ENCODE data around the gene CASQ2.

CASQ2 gene

DNA sequence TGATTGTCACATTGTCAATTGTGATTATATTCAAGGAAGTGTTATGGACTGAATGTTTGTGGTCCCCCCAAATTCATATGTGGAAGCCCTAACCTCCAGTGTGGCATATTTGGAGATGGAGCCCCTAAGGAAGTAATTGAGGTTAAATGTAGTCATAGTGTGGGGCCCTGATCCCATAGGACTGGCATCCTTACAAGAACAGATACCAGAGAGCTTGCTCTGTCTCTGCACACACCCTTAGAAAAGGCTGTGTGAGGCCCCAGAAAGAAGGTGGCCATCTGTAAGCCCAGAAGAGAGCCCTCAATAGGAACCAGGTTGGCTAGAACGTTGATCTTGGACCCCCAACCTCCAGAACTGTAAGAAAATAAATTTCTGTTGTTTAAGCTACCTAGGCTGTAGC is 98.6 kb downstream of the CASQ2 start:
- H3K79me2 ChIP-seq (ENCODE audit: control insufficient read depth, low read length): no peaks in the 10 kb centered on the region
- no peaks in the 10 kb centered on the region for H3K9me3 ChIP-seq (ENCODE audit: control insufficient read depth, insufficient read depth, low read length)
- no peak overlapping the region for H3K27ac ChIP-seq (ENCODE audit: low read depth, low read length)

DNA sequence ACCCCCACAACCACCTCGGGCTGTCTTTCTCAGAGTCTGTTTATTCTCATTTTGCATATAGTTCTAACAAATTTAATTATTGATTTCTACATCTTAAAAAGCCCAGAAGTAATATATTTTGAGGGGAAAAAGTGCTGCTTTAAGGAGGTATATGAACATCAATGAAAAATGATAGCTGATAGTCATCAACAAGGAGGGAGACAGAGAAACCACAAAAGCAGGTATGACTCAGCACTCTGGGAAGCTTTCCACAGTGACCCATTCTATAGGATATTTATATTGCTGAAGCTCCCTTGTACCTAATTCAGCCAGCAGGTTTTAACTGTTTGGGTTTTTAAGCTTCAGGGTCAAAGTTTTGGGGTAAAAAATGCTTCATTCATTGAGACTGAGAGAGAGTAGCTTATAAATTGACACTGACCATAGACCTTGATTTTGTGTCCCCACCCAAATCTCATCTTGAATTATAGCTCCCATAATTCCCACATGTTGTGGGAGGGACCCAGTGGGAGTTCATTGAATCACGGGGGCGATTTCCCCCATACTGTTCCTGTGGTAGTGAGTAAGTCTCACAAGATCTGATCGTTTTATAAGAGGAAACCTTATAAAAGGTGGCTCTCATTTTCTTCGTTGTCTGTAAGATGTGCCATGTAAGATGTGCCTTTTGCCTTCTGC is 99.4 kb downstream of the CASQ2 start:
- H3F3A ChIP-seq (ENCODE audit: control insufficient read depth, insufficient read depth): no peaks in the 10 kb centered on the region
- no peaks in the 10 kb centered on the region for H3K27me3 ChIP-seq (ENCODE audit: control insufficient read depth, low read length)
- H4K20me1 ChIP-seq (ENCODE audit: control insufficient read depth, insufficient read depth, low read depth, low read length): no peaks in the 10 kb centered on the region
- no peaks in the 10 kb centered on the region for H3K36me3 ChIP-seq (ENCODE audit: control insufficient read depth, low read length)
- no peaks in the 10 kb centered on the region for H3K9me2 ChIP-seq (replicated peaks; ENCODE audit: control insufficient read depth, low read length)
- TF ChIP-seq, protein P1, sequence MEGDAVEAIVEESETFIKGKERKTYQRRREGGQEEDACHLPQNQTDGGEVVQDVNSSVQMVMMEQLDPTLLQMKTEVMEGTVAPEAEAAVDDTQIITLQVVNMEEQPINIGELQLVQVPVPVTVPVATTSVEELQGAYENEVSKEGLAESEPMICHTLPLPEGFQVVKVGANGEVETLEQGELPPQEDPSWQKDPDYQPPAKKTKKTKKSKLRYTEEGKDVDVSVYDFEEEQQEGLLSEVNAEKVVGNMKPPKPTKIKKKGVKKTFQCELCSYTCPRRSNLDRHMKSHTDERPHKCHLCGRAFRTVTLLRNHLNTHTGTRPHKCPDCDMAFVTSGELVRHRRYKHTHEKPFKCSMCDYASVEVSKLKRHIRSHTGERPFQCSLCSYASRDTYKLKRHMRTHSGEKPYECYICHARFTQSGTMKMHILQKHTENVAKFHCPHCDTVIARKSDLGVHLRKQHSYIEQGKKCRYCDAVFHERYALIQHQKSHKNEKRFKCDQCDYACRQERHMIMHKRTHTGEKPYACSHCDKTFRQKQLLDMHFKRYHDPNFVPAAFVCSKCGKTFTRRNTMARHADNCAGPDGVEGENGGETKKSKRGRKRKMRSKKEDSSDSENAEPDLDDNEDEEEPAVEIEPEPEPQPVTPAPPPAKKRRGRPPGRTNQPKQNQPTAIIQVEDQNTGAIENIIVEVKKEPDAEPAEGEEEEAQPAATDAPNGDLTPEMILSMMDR (IDR thresholded peaks at IDR 0.05; ENCODE audit: low read depth, low read length, poor library complexity, severe bottlenecking): no peak
- TF ChIP-seq EZH2phosphoT487 (IDR thresholded peaks at IDR 0.05; ENCODE audit: borderline replicate concordance, low read length): no peak
- H3K27ac ChIP-seq (ENCODE audit: low read depth, low read length): no peak overlapping the region
- no peaks in the 10 kb centered on the region for H3K4me1 ChIP-seq (ENCODE audit: control insufficient read depth, low read length)
- H3K9me3 ChIP-seq (ENCODE audit: control insufficient read depth, insufficient read depth, low read length): no peaks in the 10 kb centered on the region
- H3K4me2 ChIP-seq (ENCODE audit: low read length): no peak overlapping the region
- no peaks in the 10 kb centered on the region for H3K79me2 ChIP-seq (ENCODE audit: control insufficient read depth, low read length)
- no peak overlapping the region for H3K4me3 ChIP-seq (ENCODE audit: low read length)

More for the DNA sequence above, 98.6 kb downstream of the CASQ2 start:
- Histone ChIP-seq H3F3A (ENCODE audit: control insufficient read depth, insufficient read depth) (no peaks in the 10 kb centered on the region), H3K27me3 (ENCODE audit: control insufficient read depth, low read length) (no peaks in the 10 kb centered on the region), H3K4me1 (ENCODE audit: control insufficient read depth, low read length) (no peaks in the 10 kb centered on the region), H3K36me3 (ENCODE audit: control insufficient read depth, low read length) (no peaks in the 10 kb centered on the region), H4K20me1 (ENCODE audit: control insufficient read depth, insufficient read depth, low read depth, low read length) (no peaks in the 10 kb centered on the region), H3K4me2 (ENCODE audit: low read length) (no peak overlapping the region), H3K4me3 (ENCODE audit: low read length) (no peak overlapping the region), H3K9me2 (replicated peaks; ENCODE audit: control insufficient read depth, low read length) (no peaks in the 10 kb centered on the region)
- TF ChIP-seq, protein P1 (IDR thresholded peaks at IDR 0.05; ENCODE audit: low read depth, low read length, poor library complexity, severe bottlenecking): no peak
- no peak for TF ChIP-seq EZH2phosphoT487 (IDR thresholded peaks at IDR 0.05; ENCODE audit: borderline replicate concordance, low read length)

DNA sequence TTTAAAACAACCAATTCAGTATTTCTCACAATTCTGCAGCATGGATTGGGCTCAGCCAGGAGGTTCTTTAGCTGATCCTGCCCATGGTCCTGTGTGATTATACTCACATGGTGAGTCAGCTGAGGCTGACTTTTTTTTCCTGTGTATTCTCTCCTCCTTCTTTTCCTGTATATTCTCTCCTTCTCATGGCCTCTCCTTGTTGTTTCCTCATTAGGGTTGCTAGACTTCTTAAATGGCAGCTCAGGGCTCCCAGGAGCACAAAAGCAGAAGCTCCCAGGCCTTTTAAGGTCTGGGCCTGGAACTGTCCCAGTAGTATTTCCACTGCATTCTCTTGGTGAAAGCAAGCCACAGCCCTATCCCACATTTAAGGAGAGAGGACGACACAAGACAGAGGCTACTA is 99.9 kb downstream of the CASQ2 start:
- H3F3A ChIP-seq (ENCODE audit: control insufficient read depth, insufficient read depth): no peaks in the 10 kb centered on the region
- H3K9me2 ChIP-seq (replicated peaks; ENCODE audit: control insufficient read depth, low read length): no peaks in the 10 kb centered on the region
- H3K4me2 ChIP-seq (ENCODE audit: low read length): no peak overlapping the region
- TF ChIP-seq, protein P1 (IDR thresholded peaks at IDR 0.05; ENCODE audit: low read depth, low read length, poor library complexity, severe bottlenecking): no peak
- TF ChIP-seq EZH2phosphoT487 (IDR thresholded peaks at IDR 0.05; ENCODE audit: borderline replicate concordance, low read length): no peak
- no peaks in the 10 kb centered on the region for H3K4me1 ChIP-seq (ENCODE audit: control insufficient read depth, low read length)
- no peak overlapping the region for H3K4me3 ChIP-seq (ENCODE audit: low read length)
- no peaks in the 10 kb centered on the region for H3K36me3 ChIP-seq (ENCODE audit: control insufficient read depth, low read length)
- no peaks in the 10 kb centered on the region for H3K27me3 ChIP-seq (ENCODE audit: control insufficient read depth, low read length)
- no peaks in the 10 kb centered on the region for H3K79me2 ChIP-seq (ENCODE audit: control insufficient read depth, low read length)
- H3K27ac ChIP-seq (ENCODE audit: low read depth, low read length): no peak overlapping the region
- H3K9me3 ChIP-seq (ENCODE audit: control insufficient read depth, insufficient read depth, low read length): no peaks in the 10 kb centered on the region
- no peaks in the 10 kb centered on the region for H4K20me1 ChIP-seq (ENCODE audit: control insufficient read depth, insufficient read depth, low read depth, low read length)

All from DOHH2 (cell line).